HEK293T (cell line): ENCODE data around the gene CD68.
A peak's percentile ranks its signal among the peaks of the same experiment; 100 is the strongest.

Experiments
- CTCF ChIA-PET: fragments of 350-600 bp; formaldehyde crosslinking; extraction: SDS; loops from one replicate; lab custom pipeline; 2021; ENCODE audit warnings: antibody characterized with exemption, inconsistent platforms; lab: Yijun Ruan, JAX
- POLR2A ChIA-PET: fragments of 350-600 bp; formaldehyde crosslinking; extraction: SDS; loops from one replicate; lab custom pipeline; 2020; ENCODE audit warnings: antibody characterized with exemption, inconsistent platforms; lab: Yijun Ruan, JAX
- DNase-seq: peaks from one replicate; pipeline ENCODE4 v3.0.0; 2012; ENCODE audit warnings: mixed read lengths; ENCODE audit errors: extremely low spot score
- ARNT ChIP-seq: fragments of 450-650 bp; IDR thresholded peaks from 2 replicates; pipeline ENCODE4 v1.6.1; 2017; ENCODE audit warnings: mild to moderate bottlenecking
- BHLHE40 ChIP-seq: fragments of 450-650 bp; IDR thresholded peaks from 2 replicates; pipeline ENCODE4 v1.6.1; 2016; ENCODE audit warnings: mild to moderate bottlenecking, moderate library complexity, borderline replicate concordance
- CTBP1 ChIP-seq: fragments of 450-650 bp; IDR thresholded peaks from 2 replicates; pipeline ENCODE4 v1.6.1; 2016; ENCODE audit warnings: borderline replicate concordance
- ELF4 ChIP-seq: fragments of 450-650 bp; IDR thresholded peaks from 2 replicates; pipeline ENCODE4 v1.6.1; 2017; ENCODE audit warnings: antibody characterized with exemption
- FOXA1 ChIP-seq: fragments of 450-650 bp; IDR thresholded peaks from 2 replicates; pipeline ENCODE4 v1.6.1; 2016; ENCODE audit warnings: mild to moderate bottlenecking
- FOXK2 ChIP-seq: fragments of 450-650 bp; IDR thresholded peaks from 2 replicates; pipeline ENCODE4 v1.6.1; 2016; ENCODE audit warnings: mild to moderate bottlenecking
- FOXM1 ChIP-seq: fragments of 450-650 bp; IDR thresholded peaks from 2 replicates; pipeline ENCODE4 v1.6.1; 2017; ENCODE audit warnings: mild to moderate bottlenecking, borderline replicate concordance
- HDGF ChIP-seq: fragments of 450-650 bp; IDR thresholded peaks from 2 replicates; pipeline ENCODE4 v1.6.1; 2017; ENCODE audit warnings: antibody characterized with exemption, borderline replicate concordance
- L3MBTL2 ChIP-seq: fragments of 450-650 bp; conservative IDR thresholded peaks from 2 replicates; pipeline ENCODE4 v1.6.1; 2016; ENCODE audit warnings: mild to moderate bottlenecking
- LEF1 ChIP-seq: fragments of 450-650 bp; IDR thresholded peaks from 2 replicates; pipeline ENCODE4 v1.6.1; 2017; ENCODE audit warnings: mild to moderate bottlenecking, borderline replicate concordance
- NFRKB ChIP-seq: fragments of 450-650 bp; IDR thresholded peaks from 2 replicates; pipeline ENCODE4 v1.6.1; 2016; ENCODE audit warnings: mild to moderate bottlenecking, moderate library complexity
- SP1 ChIP-seq: fragments of 450-650 bp; IDR thresholded peaks from 2 replicates; pipeline ENCODE4 v1.6.1; 2017
- SUZ12 ChIP-seq: fragments of 450-650 bp; IDR thresholded peaks from 2 replicates; pipeline ENCODE4 v1.6.1; 2016; ENCODE audit warnings: mild to moderate bottlenecking
- TARDBP ChIP-seq: fragments of 450-650 bp; IDR thresholded peaks from 2 replicates; pipeline ENCODE4 v1.6.1; 2016
- ZNF384 ChIP-seq: fragments of 450-650 bp; IDR thresholded peaks from 2 replicates; pipeline ENCODE4 v1.6.1; 2016
- TF ChIP-seq, protein P1 (sequence below): fragments of 450-650 bp; IDR thresholded peaks from 2 replicates; pipeline ENCODE4 v1.6.1; 2016

CD68 gene

DNA sequence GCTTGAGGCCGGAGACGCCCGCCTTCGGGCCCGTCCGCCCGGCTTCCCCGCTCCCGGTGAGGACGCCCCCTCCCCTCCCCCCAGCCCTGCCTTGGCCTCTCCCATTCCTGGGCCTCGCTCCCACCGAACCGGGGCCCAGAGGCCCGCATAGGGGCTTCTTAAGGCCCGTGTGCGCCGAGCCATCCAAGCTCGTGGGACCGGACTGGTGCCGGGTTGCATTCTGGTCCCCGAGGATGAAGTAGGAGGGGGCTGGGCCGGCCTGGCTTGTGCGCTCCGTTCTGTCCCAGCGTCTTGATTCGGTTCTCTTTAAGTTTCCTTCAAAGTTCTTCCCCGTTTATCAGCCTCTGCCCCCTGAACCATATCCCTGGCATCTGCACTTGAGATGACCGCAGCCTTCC lies 17.2 kb upstream of the CD68 start:
- TF ChIP-seq FOXK2 (no peak), CTBP1 (no peak), HDGF (no peak), FOXM1 (no peak), NFRKB (no peak), FOXA1 (no peak), L3MBTL2 (no peak), BHLHE40 (no peak), LEF1 (no peak)
- CTCF ChIA-PET = interaction anchor here (2.5 kb wide), 1 partner anchor 40 kb away, joined by 8 read pairs; no protein-coding TSS in a partner anchor
- no peak for DNase-seq
- POLR2A ChIA-PET = interaction anchor here (0.8 to 2.8 kb wide), 5 partner anchors 12 to 54 kb away, joined by 3 to 22 read pairs (median 4); partner anchors contain the start of genes CD68 and MPDU1

DNA sequence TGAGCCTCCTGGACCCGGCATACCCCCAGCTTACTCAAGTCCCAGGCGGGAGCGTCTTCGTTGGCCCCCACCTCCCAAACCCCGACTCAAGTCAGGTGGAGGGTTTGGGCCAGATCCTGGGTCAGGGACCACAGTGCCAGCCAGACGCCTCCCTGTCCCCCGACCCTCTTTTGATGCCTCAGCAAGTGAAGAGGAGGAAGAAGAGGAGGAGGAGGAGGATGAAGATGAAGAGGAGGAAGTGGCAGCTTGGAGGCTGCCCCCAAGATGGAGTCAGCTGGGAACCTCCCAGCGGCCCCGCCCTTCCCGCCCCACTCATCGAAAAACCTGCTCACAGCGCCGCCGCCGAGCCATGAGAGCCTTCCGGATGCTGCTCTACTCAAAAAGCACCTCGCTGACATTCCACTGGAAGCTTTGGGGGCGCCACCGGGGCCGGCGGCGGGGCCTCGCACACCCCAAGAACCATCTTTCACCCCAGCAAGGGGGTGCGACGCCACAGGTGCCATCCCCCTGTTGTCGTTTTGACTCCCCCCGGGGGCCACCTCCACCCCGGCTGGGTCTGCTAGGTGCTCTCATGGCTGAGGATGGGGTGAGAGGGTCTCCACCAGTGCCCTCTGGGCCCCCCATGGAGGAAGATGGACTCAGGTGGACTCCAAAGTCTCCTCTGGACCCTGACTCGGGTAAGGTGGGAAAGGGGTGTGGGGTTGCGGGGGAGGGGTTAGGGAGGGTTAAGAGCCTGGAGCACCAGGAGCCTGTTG lies 16.1 kb upstream of the CD68 start:
- TF ChIP-seq, protein P1, sequence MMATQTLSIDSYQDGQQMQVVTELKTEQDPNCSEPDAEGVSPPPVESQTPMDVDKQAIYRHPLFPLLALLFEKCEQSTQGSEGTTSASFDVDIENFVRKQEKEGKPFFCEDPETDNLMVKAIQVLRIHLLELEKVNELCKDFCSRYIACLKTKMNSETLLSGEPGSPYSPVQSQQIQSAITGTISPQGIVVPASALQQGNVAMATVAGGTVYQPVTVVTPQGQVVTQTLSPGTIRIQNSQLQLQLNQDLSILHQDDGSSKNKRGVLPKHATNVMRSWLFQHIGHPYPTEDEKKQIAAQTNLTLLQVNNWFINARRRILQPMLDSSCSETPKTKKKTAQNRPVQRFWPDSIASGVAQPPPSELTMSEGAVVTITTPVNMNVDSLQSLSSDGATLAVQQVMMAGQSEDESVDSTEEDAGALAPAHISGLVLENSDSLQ = no peak
- TF ChIP-seq ELF4 (no peak), HDGF (no peak), ARNT (no peak), TARDBP (no peak)
- DNase-seq = no peak
- CTCF ChIA-PET = no interaction called here
- POLR2A ChIA-PET = no interaction called here

DNA sequence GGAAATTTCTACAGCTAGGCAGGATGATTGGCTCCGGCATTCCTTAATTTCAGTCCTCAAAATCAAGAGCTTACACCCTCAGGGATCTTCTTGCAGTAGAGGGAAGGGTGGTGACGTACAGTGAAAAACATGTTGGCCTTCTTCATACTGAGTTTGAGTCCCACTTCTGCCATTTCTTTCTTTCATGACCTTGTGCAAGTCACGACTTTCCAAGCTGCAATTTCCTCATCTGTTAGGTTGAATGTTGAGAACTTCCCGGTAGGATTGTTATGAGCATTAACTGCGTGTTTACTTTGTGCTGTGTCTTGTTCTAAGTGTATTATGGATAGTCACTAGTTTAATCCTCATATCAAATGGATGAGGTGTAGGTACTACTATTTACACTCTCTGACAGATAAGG lies 9.9 kb upstream of the CD68 start:
- ChIA-PET POLR2A (interaction anchor here (1.4 to 2.6 kb wide), 2 partner anchors 9 to 45 kb away, joined by 5 to 7 read pairs; partner anchors contain the start of gene FXR2), CTCF (interaction anchor here (0.6 to 1.8 kb wide), 2 partner anchors 9 to 214 kb away, joined by 3 to 9 read pairs; partner anchors contain the start of gene SENP3)
- TF ChIP-seq SP1 (no peak), TARDBP (no peak), ELF4 (no peak), FOXM1 (no peak), CTBP1 (no peak), ZNF384 (no peak), HDGF (no peak), ARNT (no peak), FOXK2 (no peak), SUZ12 (no peak), BHLHE40 (no peak), FOXA1 (no peak), NFRKB (no peak), LEF1 (no peak), L3MBTL2 (no peak)
- TF ChIP-seq, protein P1 = no peak
- no peak for DNase-seq

DNA sequence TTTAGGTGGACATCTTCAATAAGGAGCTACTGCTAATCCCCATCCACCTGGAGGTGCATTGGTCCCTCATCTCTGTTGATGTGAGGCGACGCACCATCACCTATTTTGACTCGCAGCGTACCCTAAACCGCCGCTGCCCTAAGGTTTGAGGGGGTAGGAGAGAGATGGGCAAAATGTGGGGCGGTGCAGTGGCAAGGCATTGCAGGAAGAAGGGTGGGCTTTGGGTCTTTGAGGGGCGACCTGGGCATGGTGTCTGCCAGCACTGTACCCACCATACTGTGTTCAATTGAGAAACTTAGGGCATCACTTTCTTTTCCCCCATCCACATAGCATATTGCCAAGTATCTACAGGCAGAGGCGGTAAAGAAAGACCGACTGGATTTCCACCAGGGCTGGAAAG lies 9.1 kb upstream of the CD68 start:
- ChIA-PET CTCF (interaction anchor here (1.8 kb wide), 1 partner anchor 10 kb away, joined by 9 read pairs; the partner anchor contains the start of gene SENP3), POLR2A (interaction anchor here (2.0 to 6.3 kb wide), 4 partner anchors 10 to 44 kb away, joined by 7 to 40 read pairs (median 12); partner anchors contain the start of genes FXR2 and MPDU1)
- no peak for DNase-seq
- TF ChIP-seq HDGF (no peak), ELF4 (no peak), NFRKB (no peak), ZNF384 (no peak), FOXA1 (no peak), FOXK2 (no peak), SUZ12 (no peak), L3MBTL2 (no peak), LEF1 (no peak), BHLHE40 (no peak), TARDBP (no peak), FOXM1 (no peak), ARNT (no peak), CTBP1 (no peak)
- TF ChIP-seq, protein P1 = no peak

DNA sequence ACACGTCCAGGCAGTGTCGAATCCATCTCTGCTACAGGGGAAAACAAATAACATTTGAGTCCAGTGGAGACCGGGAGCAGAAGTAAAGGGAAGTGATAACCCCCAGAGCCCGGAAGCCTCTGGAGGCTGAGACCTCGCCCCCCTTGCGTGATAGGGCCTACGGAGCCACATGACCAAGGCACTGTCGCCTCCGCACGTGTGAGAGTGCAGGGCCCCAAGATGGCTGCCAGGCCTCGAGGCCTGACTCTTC lies 7.2 kb upstream of the CD68 start:
- POLR2A ChIA-PET = interaction anchor here (2.0 to 6.3 kb wide), 2 partner anchors 8 to 12 kb away, joined by 11 to 40 read pairs; partner anchors contain the start of gene MPDU1
- CTCF ChIA-PET = interaction anchor here (1.1 kb wide), 1 partner anchor 11 kb away, joined by 3 read pairs; no protein-coding TSS in a partner anchor
- TF ChIP-seq HDGF (no peak), L3MBTL2 (peak; percentile 98)
- no peak for DNase-seq

DNA sequence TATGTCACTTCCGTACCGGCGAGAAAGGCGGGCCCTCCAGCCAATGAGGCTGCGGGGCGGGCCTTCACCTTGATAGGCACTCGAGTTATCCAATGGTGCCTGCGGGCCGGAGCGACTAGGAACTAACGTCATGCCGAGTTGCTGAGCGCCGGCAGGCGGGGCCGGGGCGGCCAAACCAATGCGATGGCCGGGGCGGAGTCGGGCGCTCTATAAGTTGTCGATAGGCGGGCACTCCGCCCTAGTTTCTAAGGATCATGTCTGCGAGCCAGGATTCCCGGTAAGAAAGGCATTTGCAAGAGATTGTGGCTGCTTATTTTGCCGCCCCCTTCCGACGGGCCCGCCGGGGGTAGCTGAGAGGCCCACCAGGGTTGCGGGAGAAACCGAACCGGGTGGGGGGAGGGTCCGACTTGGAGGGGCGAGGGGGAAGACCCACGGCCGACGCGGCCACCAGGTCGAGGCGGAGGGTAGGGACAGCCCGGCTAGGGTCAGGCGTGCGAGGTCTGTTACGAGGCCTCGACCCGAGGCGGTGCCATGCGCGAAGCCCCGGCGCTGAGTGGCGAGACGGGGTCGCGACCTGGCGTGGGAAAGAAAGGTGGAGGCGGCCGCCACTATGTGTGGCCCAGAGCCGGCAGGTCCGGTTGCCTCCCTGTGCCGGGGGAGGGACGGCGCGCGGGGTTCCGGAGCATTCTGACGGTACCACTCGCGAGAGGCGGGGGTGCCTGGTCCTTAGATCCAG lies 6.7 kb upstream of the CD68 start:
- POLR2A ChIA-PET = interaction anchor here (1.4 to 6.3 kb wide), 7 partner anchors 8 to 118 kb away, joined by 3 to 40 read pairs (median 5); partner anchors contain the start of genes MPDU1, SENP3, TNFSF12 and TP53
- CTCF ChIA-PET = interaction anchor here (1.1 kb wide), 1 partner anchor 12 kb away, joined by 3 read pairs; no protein-coding TSS in a partner anchor
- peak; percentile 98 for DNase-seq
- TF ChIP-seq ELF4 (peak; percentile 95), BHLHE40 (peak; percentile 35; the same call in 1 of the 2 replicates), NFRKB (peak; percentile 46; the same call in 1 of the 2 replicates), L3MBTL2 (no peak), SP1 (no peak), FOXA1 (no peak), ARNT (no peak), TARDBP (no peak), SUZ12 (no peak), FOXM1 (no peak)
- TF ChIP-seq, protein P1 = peak; percentile 100
